GM23338 (cell line): ENCODE results near the gene MTLN.

Source experiments
- CREB1 ChIP-seq: fragments of 250-450 bp; sonication (Bioruptor Pico); IDR thresholded peaks from 2 replicates; pipeline ENCODE4 v1.5.0; 2020; ENCODE audit warnings: low read depth, mild to moderate bottlenecking, moderate library complexity
- CTCF ChIP-seq, 2 experiments: fragments of 200-600 bp in 1 of 2; sonication (generic) in 1 of 2; conservative IDR thresholded peaks; 2 replicates each; pipeline versions ENCODE4 v1.5.1 to v1.6.1; 2016 to 2017; ENCODE audit warnings: antibody characterized with exemption in 2 of 2, low read depth in 2 of 2, mild to moderate bottlenecking in 2 of 2, moderate library complexity in 1 of 2
- ETS1 ChIP-seq: IDR thresholded peaks from 2 replicates; pipeline ENCODE4 v1.6.1; 2016; ENCODE audit warnings: antibody characterized with exemption
- EZH2 ChIP-seq: fragments of 200-600 bp; sonication (generic); IDR thresholded peaks from one replicate; pipeline ENCODE4 v1.8.0; 2017; ENCODE audit warnings: antibody characterized with exemption, mild to moderate bottlenecking, low read depth; ENCODE audit not compliant: unreplicated experiment
- EZH2phosphoT487 ChIP-seq: fragments of 200-600 bp; sonication (generic); IDR thresholded peaks from one replicate; pipeline ENCODE4 v1.8.1; 2018; ENCODE audit warnings: antibody characterized with exemption; ENCODE audit not compliant: unreplicated experiment
- JUNB ChIP-seq: IDR thresholded peaks from one replicate; pipeline ENCODE4 v1.6.1; 2016; ENCODE audit warnings: antibody characterized with exemption; ENCODE audit not compliant: unreplicated experiment
- POLR2AphosphoS5 ChIP-seq: IDR thresholded peaks from 2 replicates; pipeline ENCODE4 v1.6.1; 2016; ENCODE audit warnings: antibody characterized with exemption, low read depth
- REST ChIP-seq: IDR thresholded peaks from one replicate; pipeline ENCODE4 v1.6.1; 2018; ENCODE audit warnings: antibody characterized with exemption; ENCODE audit not compliant: unreplicated experiment
- STAT1 ChIP-seq: IDR thresholded peaks from one replicate; pipeline ENCODE4 v1.6.1; 2016; ENCODE audit warnings: antibody characterized with exemption; ENCODE audit not compliant: unreplicated experiment
- ZNF114 ChIP-seq: fragments of 250-450 bp; sonication (Bioruptor Pico); IDR thresholded peaks from 2 replicates; pipeline ENCODE4 v1.5.0; 2020; ENCODE audit warnings: mild to moderate bottlenecking, moderate library complexity
- ZNF331 ChIP-seq: fragments of 250-450 bp; sonication (Bioruptor Pico); IDR thresholded peaks from 2 replicates; pipeline ENCODE4 v1.5.0; 2020; ENCODE audit warnings: low read depth, mild to moderate bottlenecking, moderate library complexity
- ZNF462 ChIP-seq: fragments of 250-450 bp; sonication (Bioruptor Pico); IDR thresholded peaks from 2 replicates; pipeline ENCODE4 v1.5.0; 2020; ENCODE audit warnings: mild to moderate bottlenecking, moderate library complexity

GRCh38 chr2:110215091-110215490 lies 2.7 kb upstream of the MTLN start:
- TF ChIP-seq CTCF (conservative IDR thresholded peaks at IDR 0.05; ENCODE audit: low read depth in 2 of 2) (no peak), EZH2phosphoT487 (no peak), CREB1 (CRISPR knock-in tag) (no peak), EZH2 (no peak), ETS1 (no peak), POLR2AphosphoS5 (no peak), ZNF114 (CRISPR knock-in tag) (no peak), REST (no peak), JUNB (no peak), STAT1 (no peak), ZNF462 (CRISPR knock-in tag) (no peak), ZNF331 (CRISPR knock-in tag) (no peak)
